B cell (primary cell): Measurements from ENCODE around the gene CIAO2B. TPM values are rescaled to one million over a fixed set of nuclear protein-coding genes. Genes with fewer than 3 reads are reported as not detected.

Experiments used
- ATAC-seq: fragments of 200-7000 bp; cut with Tn5 transposase; one replicate; pipeline ENCODE4 v1.10.0; 2021; ENCODE audit warnings: low read depth, mild to moderate bottlenecking, moderate number of reproducible peaks, moderate library complexity
- CTCF ChIA-PET: fragments of 350-600 bp; sonication (Branson Sonifier 250); formaldehyde crosslinking; loops from one replicate; lab custom pipeline; 2021; ENCODE audit warnings: antibody characterized with exemption, inconsistent platforms; lab: Charles Lee
- POLR2A ChIA-PET: fragments of 350-600 bp; sonication (Branson Sonifier 250); formaldehyde crosslinking; loops from one replicate; lab custom pipeline; 2021; ENCODE audit warnings: antibody characterized with exemption; lab: Charles Lee
- DNase-seq: peaks from one replicate; pipeline ENCODE4 v3.0.0; 2013
- H2AFZ ChIP-seq: 2 replicates; pipeline ENCODE4 v1.6.1; 2012; ENCODE audit warnings: mild to moderate bottlenecking, low read depth, low read length; ENCODE audit not compliant: insufficient read depth, poor library complexity, severe bottlenecking
- H3K27ac ChIP-seq, 2 donors: 1 replicate in 1 of 2; 2 replicates in 1 of 2; pipeline ENCODE4 v1.5.1; 2012 to 2013; ENCODE audit warnings: low read length in 2 of 2, mild to moderate bottlenecking in 2 of 2, moderate library complexity in 1 of 2
- H3K27me3 ChIP-seq, 4 experiments: fragments of 200-600 bp in 1 of 4; sonication (generic) in 1 of 4; replicated peaks in 1 of 4; 1 replicate in 2 of 4; 2 replicates in 2 of 4; pipeline versions ENCODE4 v1.6.1 to v1.7.0; 2013 to 2016; ENCODE audit warnings: low read length in 3 of 4, mild to moderate bottlenecking in 2 of 4, mixed read lengths in 1 of 4, moderate library complexity in 1 of 4; ENCODE audit not compliant: insufficient read depth in 4 of 4, control insufficient read depth in 3 of 4; ENCODE audit errors: control extremely low read depth in 1 of 4
- H3K36me3 ChIP-seq, 2 experiments: replicated peaks in 1 of 2; 1 replicate in 1 of 2; 2 replicates in 1 of 2; pipeline versions ENCODE4 v1.6.1 to v1.7.1; 2013; ENCODE audit warnings: low read length in 1 of 2; ENCODE audit not compliant: insufficient read depth in 2 of 2, control insufficient read depth in 1 of 2; ENCODE audit errors: control extremely low read depth in 1 of 2, extremely low read depth in 1 of 2
- H3K4me1 ChIP-seq, 2 donors: fragments of 200-600 bp in 1 of 2; sonication (generic) in 1 of 2; 1 replicate in 1 of 2; 2 replicates in 1 of 2; pipeline versions ENCODE4 v1.5.1 to v1.6.1; 2013 to 2017; ENCODE audit warnings: low read length in 2 of 2; ENCODE audit not compliant: control insufficient read depth in 2 of 2, insufficient read depth in 2 of 2
- H3K4me2 ChIP-seq: replicated peaks from 2 replicates; pipeline ENCODE3; 2012; ENCODE audit warnings: mild to moderate bottlenecking, low read depth, low read length; ENCODE audit not compliant: poor library complexity, severe bottlenecking
- H3K4me3 ChIP-seq, 5 experiments: fragments of 200-600 bp in 1 of 5; sonication (generic) in 1 of 5; 1 replicate in 3 of 5; 2 replicates in 2 of 5; pipeline versions ENCODE4 v1.5.1 to v1.7.0; 2011 to 2016; ENCODE audit warnings: low read length in 4 of 5, mild to moderate bottlenecking in 4 of 5, low read depth in 2 of 5, control low read depth in 1 of 5, moderate library complexity in 1 of 5; ENCODE audit not compliant: insufficient read depth in 1 of 5; ENCODE audit errors: control extremely low read depth in 1 of 5, extremely low read depth in 1 of 5
- H3K79me2 ChIP-seq: fragments of 200-600 bp; sonication (generic); one replicate; pipeline ENCODE4 v1.6.0; 2016; ENCODE audit warnings: low read length; ENCODE audit not compliant: control insufficient read depth, insufficient read depth
- H3K9ac ChIP-seq: fragments of 200-600 bp; sonication (generic); 2 replicates; pipeline ENCODE4 v1.6.1; 2017; ENCODE audit warnings: mild to moderate bottlenecking, low read length, moderate library complexity
- H3K9me3 ChIP-seq, 3 donors: one replicate each; pipeline versions ENCODE4 v1.6.1 to v1.7.1; 2013; ENCODE audit warnings: low read length in 2 of 3; ENCODE audit not compliant: control insufficient read depth in 2 of 3, insufficient read depth in 1 of 3; ENCODE audit errors: control extremely low read depth in 1 of 3
- H4K20me1 ChIP-seq: 2 replicates; pipeline ENCODE4 v1.6.0; 2012; ENCODE audit warnings: mild to moderate bottlenecking, low read length; ENCODE audit not compliant: insufficient read depth, control insufficient read depth, poor library complexity, severe bottlenecking
- H3K27ac Mint-ChIP-seq: one replicate; pipeline ENCODE4 v1.8.0; 2021; ENCODE audit warnings: mixed read lengths
- H3K27me3 Mint-ChIP-seq: one replicate; pipeline ENCODE4 v1.8.0; 2021; ENCODE audit warnings: mixed read lengths
- H3K4me1 Mint-ChIP-seq: one replicate; pipeline ENCODE4 v1.8.0; 2021; ENCODE audit warnings: mixed read lengths
- H3K4me3 Mint-ChIP-seq: one replicate; pipeline ENCODE4 v1.8.0; 2021; ENCODE audit warnings: mixed read lengths
- H3K9me3 Mint-ChIP-seq: one replicate; pipeline ENCODE4 v1.8.0; 2022; ENCODE audit warnings: mixed read lengths; ENCODE audit not compliant: insufficient read depth
- CTCF ChIP-seq: fragments of 200-600 bp; IDR thresholded peaks from one replicate; pipeline ENCODE4 v1.8.0; 2022; ENCODE audit warnings: antibody characterized with exemption, mild to moderate bottlenecking
- EZH2 ChIP-seq: IDR thresholded peaks from 2 replicates; pipeline ENCODE4 v1.6.1; 2012; ENCODE audit warnings: borderline replicate concordance, low read depth, mild to moderate bottlenecking, moderate library complexity, low read length; ENCODE audit not compliant: insufficient read depth, poor library complexity, severe bottlenecking
- WGBS: methylation state at CpG from one replicate; pipeline ENCODE4 v1.1.5; 2013; ENCODE audit warnings: missing lambda C conversion rate; ENCODE audit not compliant: insufficient coverage; 5-methylcytosine and 5-hydroxymethylcytosine counted together
- intact Hi-C: fragments of 100-400 bp; cut with micrococcal nuclease; formaldehyde crosslinking; loops from one replicate; pipeline ENCODE4 v1.10.0; 2022
- polyA plus RNA-seq: library from polyadenylated mRNA; depleted of rRNA; stranded (reverse); fragments of >200 nt; gene quantifications from 2 replicates; pipeline ENCODE4 v1.2.3, GENCODE V29; 2012
- total RNA-seq, 2 donors: library from RNA; stranded (reverse); fragments of 120-200 nt in 1 of 2; gene quantifications; 1 replicate in 1 of 2; 2 replicates in 1 of 2; pipeline versions ENCODE4 v1.2.3 to v1.2.4, GENCODE V29; 2013 to 2022

CIAO2B gene
- total and polyA plus RNA-seq, 2 donors (not counting 1 experiment from before 2014, with no cell fraction given) = 60.6 to 159 TPM

GRCh38 chr16:66952430-66953110 lies 18.4 kb upstream of the CIAO2B start:
- TF ChIP-seq EZH2 = no peak
- no peak for TF ChIP-seq CTCF
- no peak overlapping the region for H3K27ac ChIP-seq
- no peak overlapping the region for H2AFZ ChIP-seq
- peaks cover 0 to 12% (median 0%) of the 10 kb centered on the region in 3 donors for H3K9me3 ChIP-seq
- WGBS = no CpG with 5 or more reads among the region's 7 CpGs
- peaks cover 57% of the 10 kb centered on the region for H3K27me3 Mint-ChIP-seq
- no peaks in the 10 kb centered on the region for H3K9me3 Mint-ChIP-seq
- no peak for ATAC-seq
- no peak overlapping the region for H3K4me2 ChIP-seq
- H3K27ac Mint-ChIP-seq = no peak overlapping the region
- H3K9ac ChIP-seq = no peak overlapping the region
- no peak overlapping the region for H3K4me3 ChIP-seq
- H3K79me2 ChIP-seq = no peaks in the 10 kb centered on the region
- H3K27me3 ChIP-seq = peaks cover 0 to 38% (median 21%) of the 10 kb centered on the region in 4 experiments
- no peak overlapping the region for H3K4me3 Mint-ChIP-seq
- H3K36me3 ChIP-seq = no peaks in the 10 kb centered on the region
- peaks cover 11 to 20% of the 10 kb centered on the region in 2 donors for H3K4me1 ChIP-seq
- ChIA-PET POLR2A (no interaction called here), CTCF (interaction anchor here (1.0 to 1.5 kb wide), 4 partner anchors 10 to 568 kb away, joined by 3 to 4 read pairs (median 4); no protein-coding TSS in a partner anchor)
- no peak for DNase-seq
- H4K20me1 ChIP-seq = no peaks in the 10 kb centered on the region
- H3K4me1 Mint-ChIP-seq = peaks cover 13% of the 10 kb centered on the region
- intact Hi-C loops = no loop called here
